Fibroblast of mammary gland (primary cell): ENCODE data around the gene CSNK1E.
A peak's percentile ranks its signal among the peaks of the same experiment; 100 is the strongest.

Experiments used
- DNase-seq: peaks from one replicate; pipeline ENCODE4 v3.0.0-alpha.2; 2010; ENCODE audit warnings: low read depth
- H3K4me3 ChIP-seq: 2 replicates; pipeline ENCODE4 v1.5.1; 2011; ENCODE audit warnings: low read depth, mild to moderate bottlenecking, low read length, moderate library complexity; ENCODE audit not compliant: control insufficient read depth
- TF ChIP-seq, protein P1 (sequence below): conservative IDR thresholded peaks from 2 replicates; pipeline ENCODE4 v1.5.1; 2011; ENCODE audit warnings: low read depth, low read length, inconsistent platforms; ENCODE audit not compliant: control insufficient read depth, insufficient read depth

Gene CSNK1E

DNA sequence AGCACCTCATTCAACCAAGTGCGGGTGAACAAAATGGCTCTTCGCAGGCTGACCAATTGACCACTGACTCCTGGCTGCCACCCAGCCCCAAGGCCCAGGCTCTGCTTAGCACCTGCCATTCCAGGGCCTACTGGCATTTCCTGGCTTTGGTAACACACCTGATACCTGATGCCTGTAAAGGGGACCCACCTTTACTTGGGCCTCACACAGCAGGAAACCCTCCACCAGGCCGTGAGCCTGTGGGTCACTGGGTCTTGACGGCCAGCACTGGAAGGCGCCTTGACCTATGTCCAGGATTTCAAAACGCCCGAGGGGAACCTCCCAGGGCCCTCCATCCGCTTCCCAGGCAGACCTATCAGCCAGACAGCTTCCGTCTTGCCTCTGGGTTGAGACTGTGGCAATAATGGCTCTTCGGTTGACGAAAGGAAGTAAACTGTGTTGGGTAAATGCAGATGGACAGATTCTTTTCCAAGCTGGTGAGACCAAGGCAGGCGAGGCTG, 27.6 kb downstream of the CSNK1E start:
- TF ChIP-seq, protein P1, sequence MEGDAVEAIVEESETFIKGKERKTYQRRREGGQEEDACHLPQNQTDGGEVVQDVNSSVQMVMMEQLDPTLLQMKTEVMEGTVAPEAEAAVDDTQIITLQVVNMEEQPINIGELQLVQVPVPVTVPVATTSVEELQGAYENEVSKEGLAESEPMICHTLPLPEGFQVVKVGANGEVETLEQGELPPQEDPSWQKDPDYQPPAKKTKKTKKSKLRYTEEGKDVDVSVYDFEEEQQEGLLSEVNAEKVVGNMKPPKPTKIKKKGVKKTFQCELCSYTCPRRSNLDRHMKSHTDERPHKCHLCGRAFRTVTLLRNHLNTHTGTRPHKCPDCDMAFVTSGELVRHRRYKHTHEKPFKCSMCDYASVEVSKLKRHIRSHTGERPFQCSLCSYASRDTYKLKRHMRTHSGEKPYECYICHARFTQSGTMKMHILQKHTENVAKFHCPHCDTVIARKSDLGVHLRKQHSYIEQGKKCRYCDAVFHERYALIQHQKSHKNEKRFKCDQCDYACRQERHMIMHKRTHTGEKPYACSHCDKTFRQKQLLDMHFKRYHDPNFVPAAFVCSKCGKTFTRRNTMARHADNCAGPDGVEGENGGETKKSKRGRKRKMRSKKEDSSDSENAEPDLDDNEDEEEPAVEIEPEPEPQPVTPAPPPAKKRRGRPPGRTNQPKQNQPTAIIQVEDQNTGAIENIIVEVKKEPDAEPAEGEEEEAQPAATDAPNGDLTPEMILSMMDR, result no peak
- H3K4me3 ChIP-seq, result no peak overlapping the region
- no peak for DNase-seq

DNA sequence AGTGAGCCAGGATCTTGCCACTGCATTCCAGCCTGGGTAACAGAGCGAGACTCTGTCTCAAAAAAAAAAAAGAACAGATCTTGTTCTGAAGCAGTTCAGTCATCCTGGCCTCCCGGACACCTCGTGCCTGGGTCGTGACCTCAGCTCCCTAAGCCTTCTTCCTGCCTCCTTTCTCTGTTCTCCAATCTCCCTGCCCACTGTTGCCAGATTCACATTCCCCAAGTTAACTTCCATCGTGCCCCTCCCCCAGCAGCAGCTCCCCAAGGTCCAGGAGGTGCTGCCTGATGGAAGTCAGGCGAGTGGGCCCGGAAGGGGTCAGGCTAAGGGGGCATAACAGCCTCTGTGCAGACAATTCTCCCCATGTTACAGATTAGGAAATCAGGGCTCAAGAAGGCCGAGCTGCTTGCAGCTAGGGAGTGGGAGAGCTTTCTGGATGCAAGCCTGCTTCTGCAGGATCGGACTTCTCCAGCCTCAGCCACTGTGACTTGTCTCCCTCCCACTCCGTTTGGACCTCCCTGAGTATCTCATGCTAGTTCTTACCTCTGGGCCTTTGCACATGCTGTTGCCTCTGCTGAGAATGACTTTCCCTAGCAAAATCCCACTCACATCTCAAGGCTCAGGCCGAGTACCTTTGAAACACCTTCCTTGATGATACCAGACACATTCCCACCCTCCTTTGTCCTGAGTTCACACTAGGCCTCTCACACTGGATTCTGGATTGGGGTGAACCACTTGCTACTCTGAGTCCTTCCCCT, 30.1 kb downstream of the CSNK1E start:
- no peak for DNase-seq
- H3K4me3 ChIP-seq, result no peak overlapping the region
- TF ChIP-seq, protein P1, result no peak

DNA sequence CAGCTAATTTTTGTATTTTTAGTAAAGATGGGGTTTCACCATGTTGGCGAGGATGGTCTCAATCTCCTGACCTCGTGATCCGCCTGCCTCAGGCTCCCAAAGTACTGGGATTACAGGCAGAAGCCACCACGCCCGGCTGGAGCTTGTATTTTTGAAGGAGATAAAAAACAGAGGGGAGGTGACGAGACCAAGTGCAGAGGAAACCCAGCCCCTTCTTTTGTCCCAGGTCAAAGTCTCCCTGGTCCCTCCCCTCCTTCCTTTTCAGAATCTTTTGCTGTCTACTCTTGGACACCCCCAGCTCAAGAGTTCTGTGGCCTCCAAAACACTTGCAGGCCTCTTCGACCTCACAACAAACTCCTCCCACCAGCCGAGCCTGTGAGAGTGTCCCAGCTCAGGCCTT, 32.2 kb downstream of the CSNK1E start:
- TF ChIP-seq, protein P1, result no peak
- no peak for DNase-seq
- H3K4me3 ChIP-seq, result no peak overlapping the region

DNA sequence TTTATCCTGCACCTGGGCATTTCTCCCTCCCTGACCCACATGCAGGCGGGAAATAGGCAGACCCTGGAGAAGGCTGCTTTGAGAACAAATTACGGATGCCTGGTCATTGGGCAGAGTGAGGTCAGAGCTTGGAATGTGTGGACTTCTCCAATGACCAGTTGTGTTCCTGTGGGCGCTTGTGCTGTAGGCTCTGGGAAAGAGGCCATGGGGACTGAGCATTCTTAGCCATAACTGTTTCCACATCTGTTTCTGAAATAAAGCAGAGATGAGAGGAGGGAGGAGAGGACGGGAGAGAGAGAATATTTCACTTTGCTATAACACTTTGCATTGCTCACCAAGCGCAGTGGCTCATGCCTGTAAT, 33.2 kb downstream of the CSNK1E start:
- DNase-seq, result peak; percentile 99
- TF ChIP-seq, protein P1, result no peak
- H3K4me3 ChIP-seq, result no peak overlapping the region

DNA sequence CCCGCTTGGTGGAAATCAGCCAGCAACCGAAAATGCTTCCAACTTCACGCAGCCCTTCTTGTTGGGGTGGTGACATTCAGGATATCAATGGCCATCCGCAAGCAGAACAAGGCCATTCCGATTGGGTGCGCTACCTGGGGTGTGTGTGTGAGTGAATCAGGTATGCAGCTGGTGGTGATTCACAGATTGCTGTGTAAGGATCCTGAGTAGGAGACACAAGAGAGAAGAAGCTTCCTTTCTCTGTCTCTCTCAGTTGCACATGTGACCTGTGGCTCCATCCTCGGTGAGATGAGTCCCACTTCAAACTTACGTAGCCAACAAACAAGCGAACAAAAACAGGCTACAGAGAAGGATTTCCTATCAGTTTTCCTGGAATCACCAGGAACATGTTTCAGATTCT, 34.8 kb downstream of the CSNK1E start:
- no peak overlapping the region for H3K4me3 ChIP-seq
- DNase-seq, result peak; percentile 74
- TF ChIP-seq, protein P1, result no peak

DNA sequence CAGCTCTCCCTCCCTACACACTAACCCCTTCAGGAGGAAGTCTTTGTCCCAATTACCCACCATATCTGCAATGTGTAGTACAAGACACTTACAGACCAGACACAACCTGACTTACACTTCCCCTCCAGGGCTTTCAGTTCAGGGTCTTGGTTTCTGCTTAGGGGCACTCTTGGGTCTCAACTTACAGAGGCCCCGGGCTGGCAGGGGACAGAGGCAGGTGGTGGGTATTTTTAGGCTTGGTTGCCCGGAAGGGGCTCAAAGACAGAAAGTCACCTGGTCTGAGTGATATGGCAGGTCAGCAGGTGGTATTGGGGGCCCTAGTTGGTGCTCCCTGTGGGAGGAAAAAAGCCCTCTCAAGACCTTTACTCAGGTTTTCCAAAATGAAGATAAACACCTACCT, 41.1 kb downstream of the CSNK1E start:
- no peak for DNase-seq
- TF ChIP-seq, protein P1, result no peak
- no peak overlapping the region for H3K4me3 ChIP-seq

DNA sequence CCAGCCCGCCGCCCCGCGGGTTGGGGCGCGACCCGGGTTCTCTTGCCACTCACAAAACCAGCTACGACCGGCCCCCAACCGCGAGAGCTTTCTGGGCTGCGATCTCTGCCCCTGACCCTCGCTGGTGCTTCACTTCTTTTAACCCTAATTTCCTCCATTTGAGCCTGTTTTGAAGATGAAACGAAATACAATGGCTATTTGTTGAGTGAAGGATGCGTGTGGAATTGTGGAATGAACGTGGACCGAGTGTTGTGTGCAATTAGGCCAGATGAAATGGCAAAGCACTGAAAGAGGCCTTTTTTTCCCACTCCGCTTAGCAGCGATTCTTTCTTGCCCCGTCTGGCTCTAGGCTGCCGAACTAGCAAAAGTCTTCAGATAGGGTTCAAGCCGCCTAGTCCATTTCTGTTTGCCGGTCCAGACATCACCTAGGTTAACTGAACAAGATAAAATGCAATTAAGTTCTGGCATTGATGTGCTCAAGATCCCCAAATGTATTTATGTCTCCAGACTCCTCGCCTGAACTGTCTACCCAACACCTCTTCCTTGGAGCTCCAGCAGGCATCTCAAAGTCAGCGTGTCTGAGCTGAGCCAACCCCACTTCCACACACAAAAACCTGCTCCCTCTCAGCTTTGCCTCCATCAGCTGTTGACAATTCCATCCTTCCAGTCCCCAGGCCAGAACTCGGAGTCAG, 44.0 kb downstream of the CSNK1E start:
- peak overlapping the region; percentile 69 for H3K4me3 ChIP-seq
- no peak for DNase-seq
- TF ChIP-seq, protein P1, result no peak
